ENCODE measurements around the gene IGSF3.
"Not testable (repeated sequence)": the region's sequence is repeated elsewhere in the genome, so short reads cannot be mapped to it uniquely, and the experiment has no call there.

The IGSF3 gene

DNA sequence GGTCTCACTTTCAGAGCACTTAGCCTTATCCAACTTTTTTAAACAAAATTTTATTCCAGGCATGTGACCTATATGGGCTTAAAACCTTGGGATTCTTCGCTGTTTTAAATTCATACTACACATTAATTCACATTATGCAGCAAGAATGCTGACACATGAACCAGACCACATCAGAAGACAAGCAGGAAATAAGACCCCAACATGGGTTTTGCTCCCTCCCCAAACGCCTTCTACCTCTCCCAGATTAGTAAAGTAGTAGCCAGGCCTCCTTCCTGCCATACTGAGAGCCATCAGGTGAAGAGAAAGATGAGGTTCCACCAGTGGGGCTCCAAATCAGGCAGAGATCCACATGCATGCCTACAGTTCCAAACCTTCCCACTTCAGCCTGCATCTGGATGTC is 3.7 kb downstream of the IGSF3 start:
- peaks cover 9% of the 10 kb centered on the region for H3K4me1 ChIP-seq (ENCODE audit: insufficient read depth, insufficient read length)
- H3K9ac ChIP-seq (ENCODE audit: insufficient read length, low read depth) = no peak overlapping the region
- TF ChIP-seq SUZ12 (IDR thresholded peaks at IDR 0.05; ENCODE audit: extremely low read depth, insufficient read depth, insufficient read length) (no peak), ZNF274 (IDR thresholded peaks at IDR 0.05; ENCODE audit: low read depth, low read length) (no peak), YY1 (IDR thresholded peaks at IDR 0.05; ENCODE audit: insufficient read depth, insufficient read length) (no peak)
- H3K4me3 ChIP-seq (ENCODE audit: insufficient read length, low read depth) = no peak overlapping the region
- H3K36me3 ChIP-seq (ENCODE audit: insufficient read depth, insufficient read length, low read length) = peaks cover 26% of the 10 kb centered on the region
- DNase-seq (ENCODE audit: low read depth, low spot score) = no peak
- H3K27me3 ChIP-seq (ENCODE audit: insufficient read depth, insufficient read length) = peaks cover 6% of the 10 kb centered on the region
- no peaks in the 10 kb centered on the region for H3K9me3 ChIP-seq (ENCODE audit: insufficient read depth, low read length)

DNA sequence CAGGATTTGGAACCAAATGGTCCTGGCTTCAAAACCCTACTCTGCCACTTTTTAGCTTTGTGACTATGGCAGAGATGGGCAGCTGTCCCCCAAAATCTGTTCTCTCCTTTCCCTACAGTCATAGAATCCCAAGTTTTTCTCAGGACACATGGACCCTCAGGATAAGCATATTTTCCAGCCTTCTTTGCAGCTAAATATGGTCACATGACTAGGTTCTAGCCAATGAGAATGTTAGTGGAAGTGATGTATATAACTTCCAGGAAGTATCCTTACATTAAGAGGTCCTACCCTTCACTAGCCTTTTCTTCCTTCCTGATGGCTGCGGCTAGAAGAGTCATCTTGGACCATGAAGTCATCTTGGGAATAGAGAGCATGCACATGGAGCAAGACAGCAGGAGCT is 5.9 kb downstream of the IGSF3 start:
- H3K9ac ChIP-seq (ENCODE audit: insufficient read length, low read depth) = no peak overlapping the region
- peaks cover 3% of the 10 kb centered on the region for H3K27me3 ChIP-seq (ENCODE audit: insufficient read depth, insufficient read length)
- H3K4me3 ChIP-seq (ENCODE audit: insufficient read length, low read depth) = no peak overlapping the region
- peaks cover 26% of the 10 kb centered on the region for H3K36me3 ChIP-seq (ENCODE audit: insufficient read depth, insufficient read length, low read length)
- H3K9me3 ChIP-seq (ENCODE audit: insufficient read depth, low read length) = no peaks in the 10 kb centered on the region
- TF ChIP-seq YY1 (IDR thresholded peaks at IDR 0.05; ENCODE audit: insufficient read depth, insufficient read length) (no peak), SUZ12 (IDR thresholded peaks at IDR 0.05; ENCODE audit: extremely low read depth, insufficient read depth, insufficient read length) (no peak), ZNF274 (IDR thresholded peaks at IDR 0.05; ENCODE audit: low read depth, low read length) (no peak)
- DNase-seq (ENCODE audit: low read depth, low spot score) = no peak
- H3K4me1 ChIP-seq (ENCODE audit: insufficient read depth, insufficient read length) = peaks cover 8% of the 10 kb centered on the region

DNA sequence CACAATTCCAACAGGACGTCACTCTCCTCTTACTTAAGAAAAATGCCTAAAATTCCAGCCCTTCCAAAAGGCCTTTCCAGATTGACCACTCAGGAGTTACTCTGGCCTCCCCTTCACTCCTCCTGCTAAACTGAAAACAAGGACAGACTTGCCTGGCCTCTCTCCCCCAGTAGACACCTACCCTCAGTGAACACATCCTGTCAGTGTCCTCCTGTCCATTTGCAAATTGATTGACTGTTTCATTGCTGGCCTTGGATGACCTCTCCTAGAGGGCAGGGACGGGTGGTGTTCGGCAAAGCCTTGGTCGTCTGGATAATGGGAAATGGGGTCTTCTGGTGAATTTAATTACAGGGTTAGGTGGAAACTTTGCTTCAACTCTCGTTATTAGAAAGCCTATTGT is 8.9 kb downstream of the IGSF3 start:
- DNase-seq (ENCODE audit: low read depth, low spot score); H3K36me3 ChIP-seq (ENCODE audit: insufficient read depth, insufficient read length, low read length); H3K27me3 ChIP-seq (ENCODE audit: insufficient read depth, insufficient read length); H3K4me3 ChIP-seq (ENCODE audit: insufficient read length, low read depth); H3K4me1 ChIP-seq (ENCODE audit: insufficient read depth, insufficient read length); H3K9me3 ChIP-seq (ENCODE audit: insufficient read depth, low read length); H3K9ac ChIP-seq (ENCODE audit: insufficient read length, low read depth): not testable (repeated sequence)

DNA sequence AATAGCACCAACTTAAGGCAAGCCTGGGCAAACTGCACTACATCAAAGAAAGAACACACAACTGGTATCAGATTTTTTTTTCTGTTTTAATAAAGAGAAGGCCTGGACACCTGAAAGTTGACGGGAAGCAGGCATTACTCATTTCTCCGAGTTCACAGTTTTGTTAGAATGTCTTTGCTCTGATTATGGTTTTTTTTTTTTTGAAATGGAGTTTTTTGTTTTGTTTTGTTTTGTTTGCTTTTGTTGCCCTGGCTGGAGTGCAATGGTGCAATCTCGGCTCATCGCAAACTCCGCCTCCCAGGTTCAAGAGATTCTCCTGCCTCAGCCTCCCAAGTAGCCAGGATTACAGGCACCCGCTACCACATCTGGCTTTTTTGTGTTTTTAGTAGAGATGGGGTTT is 9.7 kb downstream of the IGSF3 start:
- H3K9me3 ChIP-seq (ENCODE audit: insufficient read depth, low read length); H3K9ac ChIP-seq (ENCODE audit: insufficient read length, low read depth); H3K27me3 ChIP-seq (ENCODE audit: insufficient read depth, insufficient read length); H3K36me3 ChIP-seq (ENCODE audit: insufficient read depth, insufficient read length, low read length); H3K4me1 ChIP-seq (ENCODE audit: insufficient read depth, insufficient read length); H3K4me3 ChIP-seq (ENCODE audit: insufficient read length, low read depth); DNase-seq (ENCODE audit: low read depth, low spot score): not testable (repeated sequence)

DNA sequence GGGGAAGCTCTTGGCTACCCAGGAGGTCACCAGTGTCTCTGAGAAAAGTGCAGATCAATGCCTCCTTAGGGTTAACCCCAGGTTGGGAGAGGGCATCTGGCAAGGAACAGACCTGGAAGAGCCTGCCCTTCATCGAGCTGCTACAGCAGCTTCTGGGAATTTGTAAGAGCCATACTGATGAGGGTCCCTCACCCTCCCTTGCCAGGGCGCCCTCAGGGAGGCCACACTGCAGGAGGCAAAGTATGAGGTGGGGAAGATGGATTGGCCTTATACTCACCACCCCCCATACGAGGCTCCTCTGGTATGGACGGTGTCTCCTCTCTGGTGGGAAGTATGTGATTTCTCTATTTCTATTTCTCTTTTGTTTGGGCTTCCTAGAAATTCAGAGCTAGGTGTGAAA is 13.2 kb downstream of the IGSF3 start:
- TF ChIP-seq SUZ12 (IDR thresholded peaks at IDR 0.05; ENCODE audit: extremely low read depth, insufficient read depth, insufficient read length) (no peak), ZNF274 (IDR thresholded peaks at IDR 0.05; ENCODE audit: low read depth, low read length) (no peak), YY1 (IDR thresholded peaks at IDR 0.05; ENCODE audit: insufficient read depth, insufficient read length) (no peak)

DNA sequence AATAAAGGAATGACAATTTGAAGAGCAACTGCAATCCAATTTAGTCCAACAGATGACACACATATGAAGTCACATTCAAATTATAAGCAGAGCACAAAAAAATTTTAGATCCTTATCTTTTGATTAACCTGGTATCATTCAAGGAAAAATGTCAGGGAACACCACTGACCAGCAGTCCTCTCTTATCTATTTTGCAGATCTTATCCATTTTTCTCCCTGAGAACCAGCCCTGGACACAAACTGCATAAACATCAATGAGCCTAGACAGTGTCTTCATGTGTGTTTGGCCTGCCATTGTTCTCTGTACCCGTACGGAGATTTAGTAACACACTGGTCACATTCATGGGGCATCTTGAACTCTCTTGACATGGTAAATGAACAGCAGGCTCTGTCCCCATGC is 14.9 kb downstream of the IGSF3 start:
- H3K9ac ChIP-seq (ENCODE audit: insufficient read length, low read depth); H3K9me3 ChIP-seq (ENCODE audit: insufficient read depth, low read length); H3K4me3 ChIP-seq (ENCODE audit: insufficient read length, low read depth); H3K4me1 ChIP-seq (ENCODE audit: insufficient read depth, insufficient read length); H3K36me3 ChIP-seq (ENCODE audit: insufficient read depth, insufficient read length, low read length); DNase-seq (ENCODE audit: low read depth, low spot score); H3K27me3 ChIP-seq (ENCODE audit: insufficient read depth, insufficient read length): not testable (repeated sequence)

More for the DNA sequence above, 13.2 kb downstream of the IGSF3 start:
- no peak for DNase-seq (ENCODE audit: low read depth, low spot score)
- H3K27me3 ChIP-seq (ENCODE audit: insufficient read depth, insufficient read length) = no peaks in the 10 kb centered on the region
- no peaks in the 10 kb centered on the region for H3K36me3 ChIP-seq (ENCODE audit: insufficient read depth, insufficient read length, low read length)
- H3K9me3 ChIP-seq (ENCODE audit: insufficient read depth, low read length) = no peaks in the 10 kb centered on the region
- H3K4me1 ChIP-seq (ENCODE audit: insufficient read depth, insufficient read length) = no peaks in the 10 kb centered on the region
- no peak overlapping the region for H3K9ac ChIP-seq (ENCODE audit: insufficient read length, low read depth)
- no peak overlapping the region for H3K4me3 ChIP-seq (ENCODE audit: insufficient read length, low read depth)

DNA sequence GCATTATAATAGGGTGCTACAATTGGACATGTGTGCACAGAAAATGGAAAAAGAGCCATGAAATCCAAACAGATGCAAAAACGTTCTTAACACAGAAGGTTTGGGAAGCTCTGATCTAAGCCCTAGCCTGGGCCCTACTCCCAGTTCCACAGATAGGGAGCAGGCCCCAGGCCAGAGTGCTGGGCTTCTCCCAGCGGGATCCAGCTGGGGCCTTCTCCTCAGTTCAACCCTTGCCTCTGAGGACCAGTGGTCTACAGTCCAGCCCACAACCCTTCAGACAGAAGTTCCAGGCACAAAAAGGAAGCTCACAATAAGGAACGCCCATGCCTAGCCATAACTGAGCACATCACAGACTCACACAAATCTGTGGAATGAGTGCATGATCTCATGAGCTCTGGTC is 16.8 kb downstream of the IGSF3 start:
- not testable (repeated sequence) for H3K9ac ChIP-seq (ENCODE audit: insufficient read length, low read depth); H3K36me3 ChIP-seq (ENCODE audit: insufficient read depth, insufficient read length, low read length); DNase-seq (ENCODE audit: low read depth, low spot score); H3K4me3 ChIP-seq (ENCODE audit: insufficient read length, low read depth); H3K27me3 ChIP-seq (ENCODE audit: insufficient read depth, insufficient read length); H3K9me3 ChIP-seq (ENCODE audit: insufficient read depth, low read length)
- peaks cover 11% of the 10 kb centered on the region for H3K4me1 ChIP-seq (ENCODE audit: insufficient read depth, insufficient read length)

DNA sequence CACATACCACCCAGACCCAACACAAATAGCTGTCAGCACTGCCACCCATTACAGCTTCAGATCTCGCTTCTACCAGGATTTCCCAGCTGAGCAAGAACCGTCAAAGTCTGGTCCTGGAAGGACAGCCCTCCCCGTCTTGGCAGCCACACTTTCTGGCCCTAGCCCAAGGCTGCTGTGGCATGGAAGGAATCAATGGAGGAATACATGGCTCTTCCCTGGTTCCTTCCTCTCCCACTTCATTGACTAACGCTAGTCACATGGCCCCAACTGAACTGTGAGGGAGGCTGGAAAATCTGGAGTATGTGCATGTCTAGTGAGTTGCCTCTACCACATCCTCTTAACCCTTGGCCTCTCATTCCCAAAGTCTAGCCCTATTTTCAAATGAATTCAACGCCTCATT is 18.5 kb downstream of the IGSF3 start:
- not testable (repeated sequence) for H3K9me3 ChIP-seq (ENCODE audit: insufficient read depth, low read length); H3K4me3 ChIP-seq (ENCODE audit: insufficient read length, low read depth); H3K27me3 ChIP-seq (ENCODE audit: insufficient read depth, insufficient read length); H3K9ac ChIP-seq (ENCODE audit: insufficient read length, low read depth); DNase-seq (ENCODE audit: low read depth, low spot score); H3K36me3 ChIP-seq (ENCODE audit: insufficient read depth, insufficient read length, low read length)
- peaks cover 18% of the 10 kb centered on the region for H3K4me1 ChIP-seq (ENCODE audit: insufficient read depth, insufficient read length)

DNA sequence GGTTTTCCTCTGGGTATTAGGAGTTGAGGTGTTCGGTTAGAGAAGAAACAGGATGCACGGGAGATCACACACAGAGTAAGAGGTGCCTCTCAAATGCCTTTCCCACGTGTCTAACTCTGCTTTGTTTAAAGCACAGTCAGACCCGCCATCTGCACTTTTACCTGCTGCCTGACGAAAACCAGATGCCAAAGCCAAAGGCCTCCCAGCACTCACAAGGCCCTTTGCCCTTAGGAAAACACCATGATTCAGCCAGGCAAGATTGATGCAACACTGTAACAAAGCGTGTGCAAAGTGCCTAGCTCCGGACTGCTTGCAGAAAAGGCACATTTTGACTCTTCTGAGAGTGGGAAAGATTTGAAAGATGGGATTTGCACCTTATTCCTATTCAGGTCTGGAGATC is 19.2 kb downstream of the IGSF3 start:
- not testable (repeated sequence) for H3K36me3 ChIP-seq (ENCODE audit: insufficient read depth, insufficient read length, low read length); H3K9me3 ChIP-seq (ENCODE audit: insufficient read depth, low read length); DNase-seq (ENCODE audit: low read depth, low spot score); H3K9ac ChIP-seq (ENCODE audit: insufficient read length, low read depth); H3K4me3 ChIP-seq (ENCODE audit: insufficient read length, low read depth); H3K27me3 ChIP-seq (ENCODE audit: insufficient read depth, insufficient read length)
- H3K4me1 ChIP-seq (ENCODE audit: insufficient read depth, insufficient read length) = peaks cover 23% of the 10 kb centered on the region

DNA sequence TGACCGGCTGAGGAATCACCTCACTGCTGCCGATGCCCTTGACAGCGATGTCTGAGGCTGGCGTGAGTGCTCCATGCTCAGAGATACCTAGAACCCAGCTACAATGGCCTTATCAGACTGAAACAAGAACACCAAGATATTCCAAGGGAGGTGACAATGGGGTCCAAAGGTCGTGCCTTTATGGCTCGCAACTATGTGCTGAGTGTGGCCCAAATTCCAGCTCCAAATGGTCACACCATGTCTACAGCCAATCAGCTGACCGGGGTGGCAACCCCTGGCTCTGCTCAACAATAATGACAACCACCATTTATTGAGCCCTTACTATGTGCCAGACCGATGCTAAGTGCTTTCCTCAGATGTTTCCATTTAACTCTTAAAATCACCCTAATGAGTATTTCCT is 20.3 kb downstream of the IGSF3 start:
- peaks cover 24% of the 10 kb centered on the region for H3K4me1 ChIP-seq (ENCODE audit: insufficient read depth, insufficient read length)
- not testable (repeated sequence) for H3K4me3 ChIP-seq (ENCODE audit: insufficient read length, low read depth); H3K27me3 ChIP-seq (ENCODE audit: insufficient read depth, insufficient read length); H3K36me3 ChIP-seq (ENCODE audit: insufficient read depth, insufficient read length, low read length); DNase-seq (ENCODE audit: low read depth, low spot score); H3K9me3 ChIP-seq (ENCODE audit: insufficient read depth, low read length)
- H3K9ac ChIP-seq (ENCODE audit: insufficient read length, low read depth) = peak overlapping the region; percentile 17

DNA sequence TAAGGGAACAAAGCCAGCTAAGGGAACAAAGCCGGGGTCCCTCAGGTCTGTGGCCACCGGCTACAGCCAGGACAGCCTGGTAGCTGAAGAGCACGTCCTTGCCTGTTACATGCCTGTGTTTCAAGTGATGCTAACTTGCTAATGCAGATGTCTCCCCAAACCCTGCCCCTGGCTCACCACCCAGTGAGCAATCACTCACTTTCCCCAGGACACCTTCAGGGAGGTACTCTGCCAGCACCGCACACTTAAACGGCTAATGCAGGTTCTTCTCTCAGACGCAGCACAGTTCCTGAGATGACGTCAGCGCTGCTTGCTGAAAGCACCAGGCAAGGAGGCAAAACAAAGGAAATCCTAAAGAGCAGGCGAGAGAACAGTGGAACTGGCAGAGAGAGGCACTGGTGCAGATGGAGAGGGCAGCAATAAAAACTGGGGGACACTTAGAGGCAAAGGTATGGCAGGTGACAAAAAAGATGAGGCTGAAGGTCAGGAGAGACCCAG is 20.8 kb downstream of the IGSF3 start:
- peak; percentile 47 for DNase-seq (ENCODE audit: low read depth, low spot score)
- H3K9me3 ChIP-seq (ENCODE audit: insufficient read depth, low read length); H3K36me3 ChIP-seq (ENCODE audit: insufficient read depth, insufficient read length, low read length); H3K27me3 ChIP-seq (ENCODE audit: insufficient read depth, insufficient read length); H3K4me3 ChIP-seq (ENCODE audit: insufficient read length, low read depth): not testable (repeated sequence)
- H3K4me1 ChIP-seq (ENCODE audit: insufficient read depth, insufficient read length) = peaks cover 24% of the 10 kb centered on the region
- H3K9ac ChIP-seq (ENCODE audit: insufficient read length, low read depth) = peak overlapping the region; percentile 17

Measured in NT2/D1 (cell line).